Omental fat pad (tissue), 4 donors: ENCODE data around the gene NDUFS6. TPM values are rescaled to one million over a fixed set of nuclear protein-coding genes. Genes with fewer than 3 reads are reported as not detected.
"Not testable (repeated sequence)": the region's sequence is repeated elsewhere in the genome, so short reads cannot be mapped to it uniquely, and the experiment has no call there.

Experiments
- ATAC-seq: fragments of 150-250 bp; one replicate; pipeline ENCODE4 v1.9.1; 2016; ENCODE audit warnings: mild to moderate bottlenecking, moderate library complexity; ENCODE audit not compliant: low FRiP score
- DNase-seq: peaks from one replicate; pipeline ENCODE4 v3.0.0-alpha.2; 2019; ENCODE audit warnings: low spot score
- total RNA-seq, 4 donors: library from RNA; depleted of rRNA; stranded (reverse); fragments of >200 nt; gene quantifications; one replicate each; pipeline ENCODE4 v1.1.0, GENCODE V29; 2016
- TF ChIP-seq, protein P1 (sequence below), 3 donors: fragments of 450-650 bp; IDR thresholded peaks; one replicate each; pipeline ENCODE4 v1.5.1; 2016 to 2017; ENCODE audit warnings: antibody characterized with exemption in 3 of 3, mild to moderate bottlenecking in 3 of 3, moderate library complexity in 2 of 3

Gene NDUFS6
- total RNA-seq, 4 donors from 2014 or later, result 34.3 to 81.2 (median 44.2) TPM

DNA sequence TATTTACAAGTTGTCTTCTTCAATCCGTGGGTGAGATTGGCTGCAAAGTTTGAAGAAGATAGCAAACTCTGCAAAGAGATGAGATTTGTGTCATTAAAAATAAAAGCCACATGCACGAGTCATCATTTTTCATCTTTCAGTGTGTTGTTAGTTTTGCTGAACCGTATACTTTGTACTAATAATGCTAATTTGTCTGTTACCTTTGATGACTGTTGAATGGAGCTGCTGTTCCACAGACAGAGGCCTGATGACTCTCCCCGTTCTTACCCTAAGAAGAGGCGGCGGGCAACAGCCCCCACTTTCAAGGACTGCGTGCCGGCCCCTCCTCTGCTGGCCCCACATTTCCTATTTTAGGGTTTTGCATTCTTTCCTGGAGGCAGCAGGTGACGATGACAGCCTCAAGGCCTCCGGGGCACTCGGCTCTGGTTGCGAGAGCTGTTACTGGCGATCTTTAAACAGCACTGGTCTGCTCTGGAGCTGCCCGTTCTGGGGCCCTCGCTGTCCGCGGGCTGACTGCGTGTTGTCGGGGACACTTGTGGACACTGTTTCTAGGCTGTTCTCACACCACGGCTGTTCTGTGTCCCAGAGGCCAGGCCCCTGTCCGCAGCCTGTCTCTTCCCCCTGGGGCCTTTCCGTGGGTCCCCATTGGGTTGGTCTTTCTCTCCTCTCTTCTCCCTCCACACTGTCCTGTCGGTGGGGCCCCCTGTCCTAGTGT, 35.1 kb downstream of the NDUFS6 start:
- DNase-seq (no peak), ATAC-seq (no peak)
- TF ChIP-seq, protein P1, sequence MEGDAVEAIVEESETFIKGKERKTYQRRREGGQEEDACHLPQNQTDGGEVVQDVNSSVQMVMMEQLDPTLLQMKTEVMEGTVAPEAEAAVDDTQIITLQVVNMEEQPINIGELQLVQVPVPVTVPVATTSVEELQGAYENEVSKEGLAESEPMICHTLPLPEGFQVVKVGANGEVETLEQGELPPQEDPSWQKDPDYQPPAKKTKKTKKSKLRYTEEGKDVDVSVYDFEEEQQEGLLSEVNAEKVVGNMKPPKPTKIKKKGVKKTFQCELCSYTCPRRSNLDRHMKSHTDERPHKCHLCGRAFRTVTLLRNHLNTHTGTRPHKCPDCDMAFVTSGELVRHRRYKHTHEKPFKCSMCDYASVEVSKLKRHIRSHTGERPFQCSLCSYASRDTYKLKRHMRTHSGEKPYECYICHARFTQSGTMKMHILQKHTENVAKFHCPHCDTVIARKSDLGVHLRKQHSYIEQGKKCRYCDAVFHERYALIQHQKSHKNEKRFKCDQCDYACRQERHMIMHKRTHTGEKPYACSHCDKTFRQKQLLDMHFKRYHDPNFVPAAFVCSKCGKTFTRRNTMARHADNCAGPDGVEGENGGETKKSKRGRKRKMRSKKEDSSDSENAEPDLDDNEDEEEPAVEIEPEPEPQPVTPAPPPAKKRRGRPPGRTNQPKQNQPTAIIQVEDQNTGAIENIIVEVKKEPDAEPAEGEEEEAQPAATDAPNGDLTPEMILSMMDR (IDR thresholded peaks at IDR 0.05), result no peak

DNA sequence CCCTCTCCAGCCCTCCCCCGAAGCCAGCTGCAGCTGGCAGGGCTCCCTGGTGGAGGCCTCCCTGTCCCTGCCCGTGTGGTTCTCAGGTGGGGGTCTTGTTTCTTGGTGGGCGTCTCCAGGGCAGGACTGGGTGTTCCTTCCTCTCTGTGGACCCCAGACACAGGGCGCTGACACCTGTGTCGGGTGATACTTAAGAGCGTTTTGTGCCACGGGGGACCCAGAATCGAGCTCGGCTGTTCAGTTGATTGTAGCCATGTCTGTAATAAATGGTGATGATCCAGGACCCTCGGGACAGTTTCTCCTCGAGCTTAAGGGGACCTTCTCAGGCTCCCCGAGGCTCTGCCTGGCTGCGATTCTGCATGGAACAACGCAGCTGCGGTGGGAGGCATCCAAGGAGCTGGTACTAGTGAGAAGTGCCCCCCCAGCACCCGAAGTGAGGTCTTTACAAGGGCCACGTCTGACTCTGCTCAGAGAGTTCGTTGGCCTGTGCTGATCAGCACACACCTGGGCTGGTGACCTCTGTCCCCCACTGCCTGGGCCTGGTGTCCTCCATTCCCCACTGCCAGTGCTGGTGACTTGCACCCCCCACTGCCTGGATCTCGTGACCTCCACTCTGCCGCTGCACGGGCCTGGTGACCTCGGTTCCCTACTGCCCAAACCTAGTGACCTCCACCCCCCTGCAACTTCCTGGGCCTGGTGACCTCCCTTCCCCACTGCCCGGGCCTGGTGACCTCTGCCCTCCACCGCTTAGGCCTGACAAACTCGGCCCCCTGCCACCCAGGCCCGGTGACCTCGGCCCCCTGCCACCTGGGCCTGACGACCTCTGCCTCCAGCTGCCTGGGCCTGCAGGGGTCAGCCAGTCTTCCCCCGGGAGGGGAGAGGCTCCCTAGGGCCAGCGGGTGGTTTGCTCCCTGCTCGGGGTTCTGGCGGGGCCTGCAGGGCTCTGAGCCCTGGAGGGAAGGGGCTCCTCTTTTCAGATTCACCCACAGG, 36.0 kb downstream of the NDUFS6 start:
- TF ChIP-seq, protein P1 (IDR thresholded peaks at IDR 0.05), result no peak

DNA sequence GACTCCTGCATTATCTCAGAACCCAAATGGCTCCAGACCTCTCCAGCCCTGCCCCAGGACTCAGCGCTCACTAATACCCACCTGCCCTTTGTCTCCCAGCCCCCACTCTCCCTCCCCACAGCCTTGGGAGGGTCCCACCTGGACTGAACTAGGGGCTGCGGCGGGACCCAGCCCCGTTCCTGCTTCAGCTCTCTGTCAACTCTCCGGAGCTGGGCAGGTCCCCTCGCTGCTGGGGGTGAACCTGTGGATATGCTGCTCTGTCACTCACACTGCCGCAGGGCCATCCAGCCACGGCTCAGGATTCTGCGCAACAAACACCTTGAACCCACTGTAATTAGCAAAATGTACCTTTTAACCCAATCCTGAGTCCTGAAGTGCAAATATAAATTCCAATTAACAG, 36.8 kb downstream of the NDUFS6 start:
- TF ChIP-seq, protein P1 (IDR thresholded peaks at IDR 0.05), result no peak
- DNase-seq (no peak), ATAC-seq (no peak)

More for the DNA sequence above, 36.0 kb downstream of the NDUFS6 start:
- ATAC-seq (no peak), DNase-seq (no peak)

DNA sequence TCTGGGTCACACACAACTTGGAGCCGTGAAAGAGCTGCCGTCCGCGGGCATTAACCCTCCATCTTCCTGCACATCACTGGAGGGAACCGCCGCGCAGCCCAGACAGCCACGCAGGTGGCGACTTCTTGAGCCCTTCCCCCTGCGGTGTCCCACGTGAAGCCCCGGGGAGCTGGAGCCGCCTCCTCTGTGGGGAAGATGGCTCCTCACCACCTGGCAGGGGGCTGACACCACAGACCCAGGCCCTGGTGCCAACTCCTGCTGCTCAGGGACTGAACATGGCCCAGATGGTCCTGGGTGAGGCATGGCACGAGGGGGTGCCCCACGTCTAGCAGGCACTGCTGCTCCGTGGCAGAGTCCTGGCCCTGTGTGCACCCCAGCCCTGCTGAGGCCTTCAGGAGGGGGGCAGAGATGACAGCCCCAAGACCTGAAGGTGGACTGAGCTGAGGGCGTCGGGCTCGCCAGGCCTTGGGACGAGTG, 38.9 kb downstream of the NDUFS6 start:
- TF ChIP-seq, protein P1 (IDR thresholded peaks at IDR 0.05), result no peak
- no peak for DNase-seq
- ATAC-seq, result no peak

DNA sequence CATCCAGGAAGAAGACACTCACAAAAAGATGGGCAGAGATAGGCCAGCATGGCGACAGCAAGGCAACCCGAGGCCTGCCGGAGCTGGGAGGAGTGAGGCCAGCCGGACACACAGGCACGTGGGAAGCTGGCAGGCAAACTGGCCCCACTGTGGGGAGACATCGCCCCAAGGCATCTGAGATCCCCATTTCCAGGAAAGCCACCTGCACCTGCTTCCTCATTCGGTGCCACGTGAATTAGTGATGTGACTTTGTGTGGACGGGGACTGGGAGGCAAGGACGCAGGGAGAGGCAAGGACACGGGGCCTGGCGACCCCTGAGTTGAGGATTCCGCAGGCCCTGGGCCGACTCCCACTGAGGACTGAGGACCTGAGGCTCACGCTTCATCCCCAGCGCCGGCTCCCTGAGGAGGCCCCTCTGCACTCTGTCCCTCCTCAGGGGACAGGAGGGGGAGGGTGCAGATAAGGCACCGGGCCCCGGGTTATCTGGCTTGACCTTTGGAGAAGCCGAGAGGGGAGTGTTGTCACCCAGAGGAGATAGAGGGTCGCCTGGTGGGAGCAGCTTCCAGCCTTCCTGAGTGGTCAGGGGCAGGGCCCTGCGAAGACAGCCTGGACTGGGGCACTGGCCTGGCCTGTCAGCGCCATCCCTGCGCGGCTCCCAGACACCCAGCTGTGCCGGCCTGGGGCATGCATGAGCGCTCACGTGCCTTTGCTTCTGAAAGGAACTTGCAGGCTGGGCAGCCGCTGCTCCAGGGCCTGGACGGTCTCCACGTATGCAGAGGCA, 39.7 kb downstream of the NDUFS6 start:
- DNase-seq, result no peak
- no peak for ATAC-seq
- TF ChIP-seq, protein P1 (IDR thresholded peaks at IDR 0.05), result no peak

DNA sequence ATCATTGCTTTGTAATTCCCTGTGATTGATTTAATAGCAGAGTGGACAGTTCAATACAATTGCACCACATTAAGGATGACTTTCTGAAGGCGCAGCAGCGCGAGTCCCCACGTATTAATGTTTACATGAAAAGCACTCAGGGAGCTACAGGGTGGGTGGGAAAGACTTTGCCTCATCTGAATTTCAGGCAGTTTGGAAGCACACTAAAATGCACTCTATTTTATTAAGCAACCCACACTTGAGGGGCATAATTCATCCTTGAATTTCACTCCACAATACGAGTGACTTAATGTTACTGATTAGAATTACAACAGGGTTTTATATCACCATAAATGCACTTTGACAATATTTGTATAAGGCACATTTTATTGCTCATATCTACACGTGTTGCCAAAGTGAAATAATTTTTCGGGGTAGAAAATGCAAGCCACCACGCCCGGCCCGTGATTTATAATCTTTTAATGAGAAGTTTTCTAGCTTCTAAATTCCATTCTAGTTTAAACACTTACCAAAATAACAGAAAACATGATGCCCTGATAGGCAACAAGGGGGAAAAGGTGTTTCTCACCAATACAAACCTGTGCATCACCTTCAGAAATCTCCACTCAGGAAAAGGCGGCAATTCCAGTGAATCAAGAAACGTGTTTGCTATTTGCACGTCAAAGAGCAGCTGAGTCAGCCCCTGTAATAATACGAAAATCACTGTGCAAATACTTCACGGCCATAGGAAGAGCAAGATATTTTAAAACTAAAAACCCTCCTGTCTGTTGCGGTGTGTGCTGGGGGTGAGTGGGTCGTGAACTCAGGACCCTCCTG, 41.0 kb downstream of the NDUFS6 start:
- no peak for ATAC-seq
- TF ChIP-seq, protein P1 (IDR thresholded peaks at IDR 0.05), result no peak

DNA sequence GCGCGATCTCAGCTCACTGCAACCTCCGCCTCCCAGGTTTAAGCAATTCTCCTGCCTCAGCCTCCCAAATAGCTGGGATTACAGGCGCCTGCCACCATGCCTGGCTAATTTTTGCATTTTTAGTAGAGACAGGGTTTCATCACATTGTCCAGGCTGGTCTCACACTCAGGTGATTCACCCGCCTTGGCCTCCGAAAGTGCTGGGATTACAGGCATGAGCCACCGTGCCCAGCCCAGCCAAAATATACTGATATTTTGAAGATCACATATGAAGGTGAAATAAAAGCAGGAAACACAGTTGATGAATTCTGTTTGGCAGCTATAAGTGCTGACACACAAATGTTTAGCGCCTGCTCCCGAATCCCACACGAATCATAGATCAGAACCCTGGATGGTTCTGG, 42.6 kb downstream of the NDUFS6 start:
- DNase-seq, ATAC-seq: not testable (repeated sequence)

More for the DNA sequence above, 41.0 kb downstream of the NDUFS6 start:
- DNase-seq, result no peak
